HG03432 (cell line): ENCODE measurements around the gene ITGB2.
"Not testable (repeated sequence)": the region's sequence is repeated elsewhere in the genome, so short reads cannot be mapped to it uniquely, and the experiment has no call there.

ENCODE experiments used
- ATAC-seq: cut with Tn5 transposase; IDR thresholded peaks from one replicate; pipeline ENCODE4 v1.9.1; 2021; ENCODE audit warnings: mild to moderate bottlenecking, moderate library complexity; ENCODE audit not compliant: unreplicated experiment

ITGB2 gene

GRCh38 chr21:44942566-44942965 is 21.9 kb upstream of the ITGB2 start:
- ATAC-seq, result no peak

- ATAC-seq, result no peak
Measured at GRCh38 chr21:44941567-44941966, 20.9 kb upstream of the ITGB2 start.

GRCh38 chr21:44940116-44940631 is 19.5 kb upstream of the ITGB2 start:
- ATAC-seq, result peak; percentile 45

- ATAC-seq, result peak; percentile 84
Measured at GRCh38 chr21:44939532-44940115, 18.9 kb upstream of the ITGB2 start, which contains the start of gene SLX9. TSS of gene SLX9 (plus strand) at chr21:44940029. CDS start at chr21:44940058, 29 bp downstream.

- ATAC-seq, result no peak
Measured at GRCh38 chr21:44938772-44939531, 18.3 kb upstream of the ITGB2 start.

GRCh38 chr21:44935533-44935927 is 14.8 kb upstream of the ITGB2 start:
- ATAC-seq, result no peak

GRCh38 chr21:44934797-44935532 is 14.3 kb upstream of the ITGB2 start:
- ATAC-seq, result no peak

- ATAC-seq, result no peak
Measured at GRCh38 chr21:44934276-44934675, 13.6 kb upstream of the ITGB2 start.

- no peak for ATAC-seq
Measured at GRCh38 chr21:44933918-44934260, 13.2 kb upstream of the ITGB2 start.

- no peak for ATAC-seq
Measured at GRCh38 chr21:44933199-44933917, 12.7 kb upstream of the ITGB2 start.

GRCh38 chr21:44932408-44933181 is 11.9 kb upstream of the ITGB2 start:
- ATAC-seq, result no peak

- no peak for ATAC-seq
Measured at GRCh38 chr21:44931501-44932407, 11.1 kb upstream of the ITGB2 start.

- no peak for ATAC-seq
Measured at GRCh38 chr21:44931137-44931500, 10.4 kb upstream of the ITGB2 start.

- no peak for ATAC-seq
Measured at GRCh38 chr21:44930543-44930981, 9.9 kb upstream of the ITGB2 start.

- ATAC-seq, result no peak
Measured at GRCh38 chr21:44929799-44930542, 9.3 kb upstream of the ITGB2 start.

GRCh38 chr21:44929242-44929798 is 8.6 kb upstream of the ITGB2 start:
- ATAC-seq, result no peak

GRCh38 chr21:44928500-44929241 is 8.0 kb upstream of the ITGB2 start:
- not testable (repeated sequence) for ATAC-seq
